Mammary epithelial cell (primary cell): ENCODE data around the gene SNAI1.

Source experiments
- CTCF ChIP-seq, 2 donors: IDR thresholded peaks in 1 of 2; conservative IDR thresholded peaks in 1 of 2; 2 replicates each; pipeline ENCODE4 v1.5.1; 2011 to 2012; ENCODE audit warnings: inconsistent platforms in 2 of 2, low read length in 2 of 2, mild to moderate bottlenecking in 2 of 2, control low read depth in 1 of 2, low read depth in 1 of 2; ENCODE audit not compliant: insufficient read depth in 1 of 2; ENCODE audit errors: extremely low read depth in 1 of 2
- EZH2 ChIP-seq: IDR thresholded peaks from 2 replicates; pipeline ENCODE4 v1.6.1; 2012; ENCODE audit warnings: low read length, inconsistent platforms, borderline replicate concordance

- no peak for TF ChIP-seq CTCF (conservative IDR thresholded peaks at IDR 0.05 in 1 of 2, IDR thresholded peaks at IDR 0.05 in 1 of 2; ENCODE audit: extremely low read depth in 1 of 2, insufficient read depth in 1 of 2, low read depth in 1 of 2, low read length in 2 of 2)
- no peak for TF ChIP-seq EZH2
Measured at GRCh38 chr20:49983123-49983847, 505 bp downstream of the SNAI1 start.
